Peyer's patch (tissue), 4 donors: ENCODE data around the gene TOGARAM2. TPM values are rescaled to one million over a fixed set of nuclear protein-coding genes. Genes with fewer than 3 reads are reported as not detected.

Experiments used
- DNase-seq, 3 donors: peaks; one replicate each; pipeline ENCODE4 v3.0.0-alpha.2; 2017 to 2019
- H3K27ac ChIP-seq, 4 donors: fragments of 200-600 bp; sonication (generic); one replicate each; pipeline ENCODE4 v1.5.1; 2016 to 2019
- H3K27me3 ChIP-seq, 2 donors: fragments of 200-600 bp; sonication (generic); one replicate each; pipeline ENCODE4 v1.5.1; 2019
- H3K36me3 ChIP-seq, 3 donors: fragments of 200-600 bp; sonication (generic); one replicate each; pipeline ENCODE4 v1.5.1; 2016 to 2019
- H3K4me1 ChIP-seq, 4 donors: fragments of 200-600 bp; sonication (generic); one replicate each; pipeline ENCODE4 v1.5.1; 2016 to 2019
- H3K4me3 ChIP-seq, 4 donors: fragments of 200-600 bp; sonication (generic); 1 replicate in 3 of 4; 2 replicates in 1 of 4; pipeline ENCODE4 v1.5.1; 2016 to 2019; ENCODE audit warnings: mild to moderate bottlenecking in 1 of 4
- H3K9me3 ChIP-seq, 4 donors: fragments of 200-600 bp; sonication (generic); one replicate each; pipeline ENCODE4 v1.5.1; 2016 to 2019; ENCODE audit warnings: mild to moderate bottlenecking in 1 of 4
- POLR2A ChIP-seq, 2 donors: fragments of 450-650 bp; IDR thresholded peaks; one replicate each; pipeline ENCODE4 v1.5.1; 2017; ENCODE audit warnings: antibody characterized with exemption in 2 of 2, mild to moderate bottlenecking in 2 of 2, moderate library complexity in 2 of 2
- total RNA-seq, 4 donors: library from RNA; depleted of rRNA; stranded (reverse); fragments of >200 nt; gene quantifications; one replicate each; pipeline ENCODE4 v1.1.0, GENCODE V29; 2016
- TF ChIP-seq, protein P1 (sequence below), 6 experiments: fragments of 450-650 bp in 4 of 6; fragments of 200-600 bp in 2 of 6; sonication (generic) in 1 of 6; IDR thresholded peaks; one replicate each; pipeline ENCODE4 v1.5.1; 2017 to 2019; ENCODE audit warnings: antibody characterized with exemption in 6 of 6, mild to moderate bottlenecking in 3 of 6, moderate library complexity in 1 of 6

The TOGARAM2 gene
- 1 to 10 TPM in 1 of 4 donors, under 1 TPM in 3; under 0.01 to 1.1 (median 0.22) TPM for total RNA-seq

DNA sequence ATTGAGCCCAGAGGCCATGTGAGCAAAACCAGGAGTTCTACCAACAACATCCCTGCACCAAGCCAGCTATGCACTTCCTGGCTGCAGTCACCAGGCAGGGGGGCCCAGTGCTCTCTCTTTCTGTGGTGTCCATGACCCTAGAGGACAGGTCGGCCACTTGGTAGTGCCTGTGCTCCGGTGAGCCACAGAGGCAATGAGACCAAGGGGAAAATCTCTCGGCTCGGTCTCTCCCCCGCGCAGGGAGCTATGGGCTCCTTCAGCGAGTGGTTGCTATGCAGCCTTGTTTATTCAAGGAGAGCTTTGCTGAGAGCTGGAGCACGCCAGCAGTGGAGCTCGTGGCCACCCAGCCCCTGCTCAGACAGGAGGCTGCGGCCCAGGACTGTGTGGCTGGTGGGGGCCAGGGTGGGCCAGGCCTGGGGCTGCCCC, at the start of gene TOGARAM2:
Gene TOGARAM2, plus strand, starts transcription at position 283 of the 426 bp plus-strand sequence. CDS start 13,537 bp downstream, outside the sequence.
- no peak within 1 kb of the TSS for H3K4me3 ChIP-seq
- no peaks in the 10 kb centered on the region for H3K27me3 ChIP-seq
- TF ChIP-seq POLR2A (IDR thresholded peaks at IDR 0.05): no peak
- TF ChIP-seq, protein P1, sequence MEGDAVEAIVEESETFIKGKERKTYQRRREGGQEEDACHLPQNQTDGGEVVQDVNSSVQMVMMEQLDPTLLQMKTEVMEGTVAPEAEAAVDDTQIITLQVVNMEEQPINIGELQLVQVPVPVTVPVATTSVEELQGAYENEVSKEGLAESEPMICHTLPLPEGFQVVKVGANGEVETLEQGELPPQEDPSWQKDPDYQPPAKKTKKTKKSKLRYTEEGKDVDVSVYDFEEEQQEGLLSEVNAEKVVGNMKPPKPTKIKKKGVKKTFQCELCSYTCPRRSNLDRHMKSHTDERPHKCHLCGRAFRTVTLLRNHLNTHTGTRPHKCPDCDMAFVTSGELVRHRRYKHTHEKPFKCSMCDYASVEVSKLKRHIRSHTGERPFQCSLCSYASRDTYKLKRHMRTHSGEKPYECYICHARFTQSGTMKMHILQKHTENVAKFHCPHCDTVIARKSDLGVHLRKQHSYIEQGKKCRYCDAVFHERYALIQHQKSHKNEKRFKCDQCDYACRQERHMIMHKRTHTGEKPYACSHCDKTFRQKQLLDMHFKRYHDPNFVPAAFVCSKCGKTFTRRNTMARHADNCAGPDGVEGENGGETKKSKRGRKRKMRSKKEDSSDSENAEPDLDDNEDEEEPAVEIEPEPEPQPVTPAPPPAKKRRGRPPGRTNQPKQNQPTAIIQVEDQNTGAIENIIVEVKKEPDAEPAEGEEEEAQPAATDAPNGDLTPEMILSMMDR (IDR thresholded peaks at IDR 0.05): no peak
- no peaks in the 10 kb centered on the region for H3K36me3 ChIP-seq
- DNase-seq: no peak
- peak within 1 kb of the TSS in 2 of 4 donors; percentile 35 to 70 for H3K27ac ChIP-seq
- no peaks in the 10 kb centered on the region for H3K4me1 ChIP-seq
- no peaks in the 10 kb centered on the region for H3K9me3 ChIP-seq

GRCh38 chr2:28934769-28935168, 46.3 kb upstream of the TOGARAM2 start:
- no peak overlapping the region for H3K27ac ChIP-seq
- DNase-seq: no peak

GRCh38 chr2:28941008-28941407, 40.1 kb upstream of the TOGARAM2 start:
- peaks cover 0 to 63% (median 0%) of the 10 kb centered on the region in 3 donors for H3K36me3 ChIP-seq

More at GRCh38 chr2:28934769-28935168, 46.3 kb upstream of the TOGARAM2 start:
- H3K9me3 ChIP-seq: no peaks in the 10 kb centered on the region
- no peaks in the 10 kb centered on the region for H3K4me1 ChIP-seq
- H3K27me3 ChIP-seq: no peaks in the 10 kb centered on the region
- H3K4me3 ChIP-seq: no peak overlapping the region
- TF ChIP-seq, protein P1 (IDR thresholded peaks at IDR 0.05): no peak
- no peak for TF ChIP-seq POLR2A (IDR thresholded peaks at IDR 0.05)
- H3K36me3 ChIP-seq: peaks cover 0 to 60% (median 0%) of the 10 kb centered on the region in 3 donors

DNA sequence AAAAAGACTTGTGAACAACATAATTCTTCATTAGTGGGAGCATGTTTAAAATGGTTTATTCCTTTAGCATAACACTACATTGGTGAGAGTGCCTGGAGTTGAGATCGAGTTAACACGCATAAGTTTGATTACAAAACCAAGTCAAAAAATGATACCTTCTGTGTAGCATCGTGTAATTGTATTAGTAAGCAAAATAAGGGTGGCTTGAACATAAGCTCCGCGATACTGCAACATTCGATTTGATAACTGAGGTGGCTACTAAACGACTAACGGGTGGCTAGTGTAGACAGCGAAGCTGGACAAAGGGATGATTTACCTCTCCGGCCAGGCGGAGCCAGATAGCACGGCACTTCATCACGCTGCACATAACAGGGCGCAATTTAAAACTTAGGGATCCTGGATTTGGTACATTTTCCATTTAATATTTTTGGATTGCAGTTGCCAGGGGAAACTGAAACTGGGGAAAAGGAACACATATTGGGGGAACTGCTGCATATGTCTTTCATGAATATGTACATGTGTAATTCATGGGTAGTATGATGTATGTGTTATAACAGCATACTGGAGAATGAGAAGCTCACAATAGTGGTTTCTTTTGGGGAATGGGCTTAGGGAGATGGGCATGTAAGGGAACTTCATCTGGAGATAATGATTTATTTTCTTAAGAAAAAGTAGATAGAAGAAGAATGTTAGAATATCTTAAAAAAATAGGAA, 36.4 kb upstream of the TOGARAM2 start:
- H3K9me3 ChIP-seq: no peaks in the 10 kb centered on the region
- H3K4me1 ChIP-seq: no peaks in the 10 kb centered on the region
- no peak for TF ChIP-seq POLR2A (IDR thresholded peaks at IDR 0.05)
- TF ChIP-seq, protein P1 (IDR thresholded peaks at IDR 0.05): no peak
- H3K27me3 ChIP-seq: no peaks in the 10 kb centered on the region
- no peak overlapping the region for H3K27ac ChIP-seq
- H3K36me3 ChIP-seq: peaks cover 0 to 84% (median 0%) of the 10 kb centered on the region in 3 donors
- DNase-seq: no peak
- no peak overlapping the region for H3K4me3 ChIP-seq

More at GRCh38 chr2:28941008-28941407, 40.1 kb upstream of the TOGARAM2 start:
- no peak overlapping the region for H3K27ac ChIP-seq
- no peaks in the 10 kb centered on the region for H3K27me3 ChIP-seq
- H3K9me3 ChIP-seq: no peaks in the 10 kb centered on the region
- TF ChIP-seq POLR2A (IDR thresholded peaks at IDR 0.05): no peak
- TF ChIP-seq, protein P1 (IDR thresholded peaks at IDR 0.05): no peak
- DNase-seq: no peak
- no peak overlapping the region for H3K4me3 ChIP-seq
- no peaks in the 10 kb centered on the region for H3K4me1 ChIP-seq

- H3K4me3 ChIP-seq: no peak overlapping the region
- TF ChIP-seq, protein P1 (IDR thresholded peaks at IDR 0.05): no peak
- no peak for TF ChIP-seq POLR2A (IDR thresholded peaks at IDR 0.05)
- H3K27me3 ChIP-seq: no peaks in the 10 kb centered on the region
- no peaks in the 10 kb centered on the region for H3K4me1 ChIP-seq
- DNase-seq: no peak
- no peaks in the 10 kb centered on the region for H3K9me3 ChIP-seq
- H3K36me3 ChIP-seq: peaks cover 0 to 58% (median 0%) of the 10 kb centered on the region in 3 donors
- no peak overlapping the region for H3K27ac ChIP-seq
Measured at GRCh38 chr2:28948160-28948559, 32.9 kb upstream of the TOGARAM2 start.
